ENCODE measurements around the gene SYT9. TPM values are rescaled to one million over a fixed set of nuclear protein-coding genes. Genes with fewer than 3 reads are reported as not detected.

The SYT9 gene
- total and polyA plus RNA-seq, 2 of the 4 experiments (the other 2 are of a cell fraction) = not detected

GRCh38 chr11:7487360-7487759, 235.7 kb downstream of the SYT9 start:
- H3K18ac ChIP-seq (ENCODE audit: low read depth, low read length) = no peak overlapping the region
- H3K4ac ChIP-seq (ENCODE audit: low read depth, low read length) = no peak overlapping the region
- no peak overlapping the region for H2AK9ac ChIP-seq (replicated peaks; ENCODE audit: low read depth, low read length, poor library complexity)
- no peaks in the 10 kb centered on the region for H3K9me3 ChIP-seq (ENCODE audit: control insufficient read depth, insufficient read depth, low read length)
- no peak overlapping the region for H3K4me3 ChIP-seq (ENCODE audit: insufficient read depth, low read depth, low read length)
- H3K36me3 ChIP-seq (ENCODE audit: control insufficient read depth, insufficient read depth, low read length) = no peaks in the 10 kb centered on the region
- DNase-seq (no peak), ATAC-seq (ENCODE audit: low read depth) (no peak)
- intact Hi-C loops (cut with micrococcal nuclease) (no loop called here), in situ Hi-C loops (cut with MboI; ENCODE audit: low sequenced_read_pairs) (no loop called here), dilution Hi-C loops (cut with HindIII; ENCODE audit: low sequenced_read_pairs, unreplicated experiment) (no loop called here)
- no peak overlapping the region for H3K56ac ChIP-seq (ENCODE audit: extremely low read depth, insufficient read depth, low read length)
- no peaks in the 10 kb centered on the region for H3K4me1 ChIP-seq (ENCODE audit: control insufficient read depth, insufficient read depth, low read length)
- no CpG with 5 or more reads among the region's 2 CpGs for WGBS, 2 experiments (ENCODE audit: extremely low coverage in 2 of 2, insufficient read length in 1 of 2)
- H2BK120ac ChIP-seq (ENCODE audit: low read depth, low read length) = no peak overlapping the region
- no peak overlapping the region for H4K8ac ChIP-seq (ENCODE audit: low read depth in 2 of 2, low read length in 2 of 2)
- no peak overlapping the region for H3K27ac ChIP-seq (ENCODE audit: insufficient read depth, low read length)
- ChIA-PET CTCF (no interaction called here), POLR2A (ENCODE audit: unreplicated experiment) (no interaction called here)
- H2BK15ac ChIP-seq (ENCODE audit: low read depth, low read length) = no peak overlapping the region
- H3K79me1 ChIP-seq (ENCODE audit: low read depth in 1 of 2, low read length in 2 of 2) = no peaks in the 10 kb centered on the region
- H2BK20ac ChIP-seq (ENCODE audit: low read depth, low read length) = no peak overlapping the region
- H3K9ac ChIP-seq (ENCODE audit: low read depth, low read length) = no peak overlapping the region
- TF ChIP-seq CTCF (conservative IDR thresholded peaks at IDR 0.05; ENCODE audit: low read depth, low read length) (no peak), MAFK (IDR thresholded peaks at IDR 0.05; ENCODE audit: low read depth, low read length) (no peak), MAZ (IDR thresholded peaks at IDR 0.05; ENCODE audit: borderline replicate concordance, low read depth, low read length) (no peak), MXI1 (IDR thresholded peaks at IDR 0.05; ENCODE audit: borderline replicate concordance, low read depth, low read length) (no peak), USF2 (IDR thresholded peaks at IDR 0.05; ENCODE audit: low read depth, low read length) (no peak), CEBPB (IDR thresholded peaks at IDR 0.05; ENCODE audit: low read depth, low read length) (no peak), FOS (IDR thresholded peaks at IDR 0.05; ENCODE audit: low read depth, low read length) (no peak), POLR2A (IDR thresholded peaks at IDR 0.05; ENCODE audit: low read depth, low read length) (no peak), RFX5 (IDR thresholded peaks at IDR 0.05; ENCODE audit: low read depth, low read length) (no peak)
- H4K91ac ChIP-seq (ENCODE audit: insufficient read depth, low read depth, low read length) = no peak overlapping the region
- no peak overlapping the region for H3K23ac ChIP-seq (ENCODE audit: low read depth, low read length)
- H4K20me1 ChIP-seq (ENCODE audit: insufficient read depth, low read length) = no peaks in the 10 kb centered on the region
- peaks cover 3% of the 10 kb centered on the region; the same call in 1 of the 2 replicates for H3K27me3 ChIP-seq (ENCODE audit: control insufficient read depth, insufficient read depth, low read length)
- no peak overlapping the region for H3K4me2 ChIP-seq (ENCODE audit: low read depth, low read length)
- H3K9me1 ChIP-seq (ENCODE audit: insufficient read depth, low read length) = no peaks in the 10 kb centered on the region
- H2AFZ ChIP-seq (replicated peaks; ENCODE audit: low read length, poor library complexity) = no peak overlapping the region
- H4K5ac ChIP-seq (ENCODE audit: low read depth, low read length) = no peak overlapping the region
- H2AK5ac ChIP-seq (ENCODE audit: low read depth, low read length) = no peak overlapping the region
- no peak overlapping the region for H2BK5ac ChIP-seq (ENCODE audit: low read depth, low read length, poor library complexity, severe bottlenecking)
- no TSS peak for BruUV-seq (replicated peaks)
- no peak overlapping the region for H3K14ac ChIP-seq (replicated peaks; ENCODE audit: low read depth, low read length)
